DND-41 (cell line): ENCODE results near the gene USP7.

Experiments
- ATAC-seq: fragments of 200-7000 bp; cut with Tn5 transposase; 3 replicates; pipeline ENCODE4 v1.9.1; 2021; ENCODE audit warnings: low read depth; ENCODE audit not compliant: insufficient read depth
- DNase-seq: peaks from one replicate; pipeline ENCODE4 v3.0.0-alpha.2; 2020
- H2AFZ ChIP-seq: 2 replicates; pipeline ENCODE4 v1.6.0; 2012; ENCODE audit warnings: low read depth, low read length
- H3K27ac ChIP-seq: 2 replicates; pipeline ENCODE4 v1.5.1; 2012; ENCODE audit warnings: low read length, inconsistent platforms
- H3K27me3 ChIP-seq: fragments of 200-600 bp; sonication (generic); 2 replicates; pipeline ENCODE4 v1.6.0; 2012; ENCODE audit warnings: low read length, mild to moderate bottlenecking, inconsistent platforms; ENCODE audit not compliant: insufficient read depth, poor library complexity
- H3K36me3 ChIP-seq: 2 replicates; pipeline ENCODE4 v1.5.1; 2012; ENCODE audit warnings: low read length, inconsistent platforms; ENCODE audit not compliant: insufficient read depth
- H3K4me1 ChIP-seq: 2 replicates; pipeline ENCODE4 v1.5.1; 2012; ENCODE audit warnings: mild to moderate bottlenecking, low read length; ENCODE audit not compliant: insufficient read depth
- H3K4me2 ChIP-seq: 2 replicates; pipeline ENCODE4 v1.6.0; 2012; ENCODE audit warnings: mild to moderate bottlenecking, moderate library complexity, low read length, inconsistent platforms; ENCODE audit not compliant: insufficient read depth
- H3K4me3 ChIP-seq, 2 experiments: fragments of 200-600 bp in 1 of 2; shearing (Covaris generic) in 1 of 2; 2 replicates each; pipeline ENCODE4 v1.5.1; 2012 to 2016; ENCODE audit warnings: inconsistent platforms in 2 of 2, low read length in 2 of 2, mild to moderate bottlenecking in 2 of 2, low read depth in 1 of 2, moderate library complexity in 1 of 2
- H3K79me2 ChIP-seq: 2 replicates; pipeline ENCODE4 v1.6.0; 2012; ENCODE audit warnings: low read length, inconsistent platforms; ENCODE audit not compliant: insufficient read depth
- H3K9ac ChIP-seq: 2 replicates; pipeline ENCODE4 v1.6.0; 2012; ENCODE audit warnings: low read depth, mild to moderate bottlenecking, inconsistent platforms, low read length, moderate library complexity
- H3K9me3 ChIP-seq: 2 replicates; pipeline ENCODE4 v1.5.1; 2012; ENCODE audit warnings: low read length, moderate library complexity, mild to moderate bottlenecking, inconsistent platforms; ENCODE audit not compliant: insufficient read depth, severe bottlenecking
- H4K20me1 ChIP-seq: 2 replicates; pipeline ENCODE4 v1.6.0; 2012; ENCODE audit warnings: low read length; ENCODE audit not compliant: insufficient read depth
- EZH2 ChIP-seq: IDR thresholded peaks from 3 replicates; pipeline ENCODE4 v1.6.1; 2012; ENCODE audit warnings: borderline replicate concordance, low read depth, mild to moderate bottlenecking, moderate library complexity, low read length, inconsistent platforms; ENCODE audit not compliant: severe bottlenecking
- TF ChIP-seq, protein P1 (sequence below): IDR thresholded peaks from 2 replicates; pipeline ENCODE4 v1.5.1; 2012; ENCODE audit warnings: borderline replicate concordance, low read length, moderate library complexity, mild to moderate bottlenecking; ENCODE audit not compliant: poor library complexity, severe bottlenecking; ENCODE audit errors: extremely low read depth

Gene USP7

GRCh38 chr16:8886593-8887430 lies 76.9 kb downstream of the USP7 start:
- Histone ChIP-seq H3K27me3 (no peaks in the 10 kb centered on the region), H3K4me3 (no peak overlapping the region), H3K79me2 (no peaks in the 10 kb centered on the region), H3K36me3 (peaks cover 34% of the 10 kb centered on the region), H2AFZ (no peak overlapping the region), H3K9me3 (no peaks in the 10 kb centered on the region), H3K4me2 (no peak overlapping the region), H3K27ac (no peak overlapping the region), H3K4me1 (no peaks in the 10 kb centered on the region), H4K20me1 (peaks cover 34% of the 10 kb centered on the region), H3K9ac (no peak overlapping the region)
- no peak for ATAC-seq
- no peak for DNase-seq
- TF ChIP-seq, protein P1, sequence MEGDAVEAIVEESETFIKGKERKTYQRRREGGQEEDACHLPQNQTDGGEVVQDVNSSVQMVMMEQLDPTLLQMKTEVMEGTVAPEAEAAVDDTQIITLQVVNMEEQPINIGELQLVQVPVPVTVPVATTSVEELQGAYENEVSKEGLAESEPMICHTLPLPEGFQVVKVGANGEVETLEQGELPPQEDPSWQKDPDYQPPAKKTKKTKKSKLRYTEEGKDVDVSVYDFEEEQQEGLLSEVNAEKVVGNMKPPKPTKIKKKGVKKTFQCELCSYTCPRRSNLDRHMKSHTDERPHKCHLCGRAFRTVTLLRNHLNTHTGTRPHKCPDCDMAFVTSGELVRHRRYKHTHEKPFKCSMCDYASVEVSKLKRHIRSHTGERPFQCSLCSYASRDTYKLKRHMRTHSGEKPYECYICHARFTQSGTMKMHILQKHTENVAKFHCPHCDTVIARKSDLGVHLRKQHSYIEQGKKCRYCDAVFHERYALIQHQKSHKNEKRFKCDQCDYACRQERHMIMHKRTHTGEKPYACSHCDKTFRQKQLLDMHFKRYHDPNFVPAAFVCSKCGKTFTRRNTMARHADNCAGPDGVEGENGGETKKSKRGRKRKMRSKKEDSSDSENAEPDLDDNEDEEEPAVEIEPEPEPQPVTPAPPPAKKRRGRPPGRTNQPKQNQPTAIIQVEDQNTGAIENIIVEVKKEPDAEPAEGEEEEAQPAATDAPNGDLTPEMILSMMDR: no peak
- TF ChIP-seq EZH2: no peak

DNA sequence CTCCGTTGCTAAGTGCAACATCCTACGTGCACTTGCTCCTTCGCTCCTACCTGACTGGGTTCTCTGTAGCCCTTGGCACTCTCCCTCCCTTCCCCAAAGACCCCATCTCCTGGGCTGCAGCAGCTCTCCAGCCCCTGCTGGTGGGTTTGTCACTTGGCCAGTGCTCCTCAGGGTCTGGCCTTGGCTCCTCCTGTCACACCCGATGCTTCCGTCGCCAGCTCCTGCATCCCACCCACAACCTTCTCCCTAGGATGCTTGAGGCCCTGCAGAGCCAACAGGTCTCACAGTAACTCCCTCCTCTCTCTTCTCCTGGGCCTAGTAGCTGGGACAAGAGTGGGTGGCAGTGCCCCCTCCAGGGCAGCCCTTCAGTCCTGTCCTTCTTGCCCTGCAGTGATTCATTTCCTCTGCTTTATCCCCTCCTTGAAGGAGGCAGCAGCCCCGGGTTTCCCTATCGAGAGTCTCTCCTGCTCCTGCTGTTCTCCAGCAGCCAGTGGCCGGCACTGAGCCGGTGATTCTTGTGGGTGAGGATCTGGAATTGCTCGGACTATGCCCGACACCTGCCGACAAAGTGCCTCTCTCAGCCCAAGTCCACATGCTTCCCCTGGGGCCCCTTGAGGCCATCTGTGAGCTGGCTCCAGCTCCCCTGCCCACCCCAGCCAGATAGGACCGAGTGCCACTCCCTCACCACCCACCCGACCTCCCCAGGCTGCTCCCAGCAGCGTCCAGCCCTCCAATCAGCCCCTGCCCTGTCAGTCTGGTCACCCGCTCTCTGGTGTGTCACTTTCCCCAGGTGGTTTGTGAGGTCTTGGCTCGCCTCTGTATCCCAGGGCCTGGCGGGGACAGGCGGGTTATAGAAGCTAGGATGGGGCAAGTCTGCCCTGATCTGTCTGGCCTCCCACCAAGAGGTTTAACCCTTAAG lies 77.8 kb downstream of the USP7 start:
- H3K9ac ChIP-seq: no peak overlapping the region
- no peaks in the 10 kb centered on the region for H3K27me3 ChIP-seq
- H2AFZ ChIP-seq: no peak overlapping the region
- DNase-seq (no peak), ATAC-seq (peak; percentile 30)
- H3K9me3 ChIP-seq: no peaks in the 10 kb centered on the region
- no peaks in the 10 kb centered on the region for H3K79me2 ChIP-seq
- H4K20me1 ChIP-seq: peaks cover 30% of the 10 kb centered on the region
- peaks cover 26% of the 10 kb centered on the region for H3K36me3 ChIP-seq
- H3K27ac ChIP-seq: no peak overlapping the region
- TF ChIP-seq, protein P1: peak; percentile 24
- TF ChIP-seq EZH2: no peak
- H3K4me2 ChIP-seq: no peak overlapping the region
- no peaks in the 10 kb centered on the region for H3K4me1 ChIP-seq
- no peak overlapping the region for H3K4me3 ChIP-seq

DNA sequence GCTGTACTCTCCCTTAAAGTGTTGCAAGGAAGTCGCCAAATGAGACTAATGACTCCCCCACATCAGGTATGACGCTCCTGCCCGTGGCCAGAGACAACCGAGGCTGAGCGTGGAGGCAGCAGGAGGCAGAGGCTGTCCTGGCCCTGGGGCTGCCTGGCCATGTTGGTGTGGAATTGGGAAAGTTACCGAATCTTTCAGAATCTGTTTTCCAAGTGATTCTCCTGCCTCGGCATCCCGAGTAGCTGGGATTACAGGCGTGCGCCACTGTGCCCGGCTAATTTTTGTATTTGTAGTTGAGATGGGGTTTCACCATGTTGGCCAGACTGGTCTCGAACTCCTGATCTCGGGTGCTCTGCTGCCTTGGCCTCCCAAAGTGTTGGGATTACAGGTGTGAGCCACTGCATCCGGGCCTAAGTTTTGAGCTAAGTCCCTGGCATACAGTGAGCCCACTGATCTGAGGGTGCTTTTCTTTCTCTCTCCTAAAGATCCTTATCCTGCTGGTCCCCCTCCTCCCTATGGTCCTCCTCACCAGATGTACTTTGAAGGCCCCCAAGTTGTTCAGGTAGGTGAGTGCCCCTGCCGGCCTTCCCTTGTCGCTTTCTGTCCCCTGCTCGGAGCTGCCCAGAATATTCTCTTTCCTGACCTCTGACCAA lies 80.9 kb downstream of the USP7 start:
- Histone ChIP-seq H3K36me3 (peaks cover 2% of the 10 kb centered on the region; the same call in 1 of the 2 replicates), H3K4me2 (no peak overlapping the region)
- TF ChIP-seq, protein P1: no peak
- TF ChIP-seq EZH2: no peak

More for the DNA sequence above, 80.9 kb downstream of the USP7 start:
- Histone ChIP-seq H3K79me2 (no peaks in the 10 kb centered on the region), H3K27me3 (no peaks in the 10 kb centered on the region), H3K27ac (no peak overlapping the region), H2AFZ (no peak overlapping the region), H4K20me1 (peaks cover 9% of the 10 kb centered on the region; the same call in 1 of the 2 replicates), H3K4me1 (peaks cover 7% of the 10 kb centered on the region), H3K4me3 (no peak overlapping the region), H3K9ac (no peak overlapping the region), H3K9me3 (no peaks in the 10 kb centered on the region)
- ATAC-seq (no peak), DNase-seq (no peak)
